ENCODE results near the gene NMBR.

- TF ChIP-seq CTCF (IDR thresholded peaks at IDR 0.05; ENCODE audit: low read depth, low read length) (no peak), POLR2A (IDR thresholded peaks at IDR 0.05; ENCODE audit: extremely low read depth, insufficient read length) (no peak), MAX (IDR thresholded peaks at IDR 0.05; ENCODE audit: low read depth, low read length) (no peak)
These were observed 20.6 kb upstream of the NMBR start for GRCh38 chr6:142167486-142167885.

All from NB4 (cell line).